ENCODE measurements around the gene DIPK1C.
"Not testable (repeated sequence)": the region's sequence is repeated elsewhere in the genome, so short reads cannot be mapped to it uniquely, and the experiment has no call there.

The DIPK1C gene

DNA sequence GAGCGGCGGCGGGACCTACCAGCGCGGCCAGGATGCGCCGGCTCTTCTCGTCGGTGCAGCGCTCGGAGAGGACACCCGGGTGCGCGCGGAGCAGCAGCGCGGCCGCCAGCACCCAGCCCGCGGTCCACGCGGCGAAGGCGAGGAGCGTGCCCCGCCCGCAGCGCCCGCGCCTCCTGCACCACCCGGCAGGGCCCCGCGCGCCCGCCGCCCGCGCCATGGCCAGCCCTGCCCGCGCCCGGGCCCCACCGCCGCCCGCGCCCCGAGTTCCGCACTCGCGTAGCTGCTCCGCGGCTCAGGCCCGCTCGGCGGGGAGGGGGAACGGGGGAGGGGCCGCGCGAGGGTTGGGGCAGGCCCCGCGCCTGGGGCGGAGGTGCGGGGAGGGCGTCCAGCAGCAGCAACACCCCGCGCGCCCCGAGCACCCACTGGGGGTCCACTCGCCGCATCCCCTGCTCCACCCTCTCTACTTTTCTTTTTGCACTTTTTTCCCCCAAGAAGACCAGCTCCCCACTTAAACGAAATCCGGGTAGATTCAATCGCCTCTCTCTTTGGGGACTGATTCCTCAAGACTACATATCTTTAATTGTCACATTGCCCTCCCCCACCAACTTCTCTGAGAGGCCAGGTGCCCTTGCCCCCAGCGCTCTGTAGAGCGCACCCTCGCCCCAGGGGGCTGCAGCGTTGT, at the start of gene DIPK1C:
DIPK1C (minus strand) TSS at position 266 of the 682 bp plus-strand sequence; CDS start at position 217, 49 bp downstream.
- peak within 1 kb of the TSS in 4 of 5 donors; percentile 36 to 58 (median 48) for H3K4me3 ChIP-seq (ENCODE audit: low read depth in 1 of 5, low read length in 5 of 5)
- H3K27me3 ChIP-seq (ENCODE audit: control insufficient read depth in 5 of 5, insufficient read depth in 4 of 5, low read length in 5 of 5): peaks cover 16 to 36% (median 33%) of the 10 kb centered on the region in 5 donors
- no peak within 1 kb of the TSS for H3K9ac ChIP-seq (ENCODE audit: low read length in 5 of 5)

DNA sequence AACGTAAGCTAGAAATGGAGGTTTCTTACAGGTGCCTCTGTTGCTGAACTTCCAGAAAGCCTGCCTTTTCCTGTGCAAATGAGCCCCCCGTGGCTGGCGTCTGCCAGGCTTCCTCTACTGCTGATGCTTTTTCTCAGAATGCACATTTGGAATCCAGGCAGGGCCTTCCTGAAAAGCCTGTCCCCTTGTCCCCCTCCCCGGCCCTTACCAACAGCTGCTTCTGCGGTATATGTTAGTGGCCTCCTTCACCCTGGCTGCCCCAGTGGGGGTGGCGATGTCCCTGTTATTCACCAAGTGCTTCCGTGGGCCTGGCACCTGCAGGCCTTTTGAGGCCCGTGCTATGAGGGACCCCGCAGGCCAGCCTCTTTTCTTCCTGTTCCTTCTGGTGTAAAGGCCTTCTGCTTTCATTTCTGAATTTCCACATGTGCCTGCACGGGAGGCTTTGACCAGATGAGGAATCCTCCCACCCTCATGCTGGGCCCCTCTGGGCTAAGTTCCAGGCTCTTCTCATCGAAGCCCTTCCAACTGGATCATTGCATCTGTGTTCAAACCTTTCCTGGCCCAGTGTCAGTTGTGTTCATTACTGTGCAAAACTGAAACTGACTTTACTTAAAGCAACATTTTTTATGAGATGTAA, 49.5 kb upstream of the DIPK1C start:
- H3K36me3 ChIP-seq (ENCODE audit: control insufficient read depth in 5 of 5, insufficient read depth in 5 of 5, low read length in 5 of 5): peaks cover 2 to 94% (median 83%) of the 10 kb centered on the region in 5 donors

More for the DNA sequence above, at the start of gene DIPK1C:
- Histone ChIP-seq H3K4me1 (ENCODE audit: control insufficient read depth in 5 of 5, insufficient read depth in 5 of 5, low read length in 5 of 5) (peaks cover 0 to 18% (median 14%) of the 10 kb centered on the region in 5 donors), H3K36me3 (ENCODE audit: control insufficient read depth in 5 of 5, insufficient read depth in 5 of 5, low read length in 5 of 5) (no peaks in the 10 kb centered on the region), H3K9me3 (ENCODE audit: control insufficient read depth in 5 of 5, low read length in 5 of 5) (no peaks in the 10 kb centered on the region), H3K27ac (ENCODE audit: low read depth, low read length) (no peak within 1 kb of the TSS)

DNA sequence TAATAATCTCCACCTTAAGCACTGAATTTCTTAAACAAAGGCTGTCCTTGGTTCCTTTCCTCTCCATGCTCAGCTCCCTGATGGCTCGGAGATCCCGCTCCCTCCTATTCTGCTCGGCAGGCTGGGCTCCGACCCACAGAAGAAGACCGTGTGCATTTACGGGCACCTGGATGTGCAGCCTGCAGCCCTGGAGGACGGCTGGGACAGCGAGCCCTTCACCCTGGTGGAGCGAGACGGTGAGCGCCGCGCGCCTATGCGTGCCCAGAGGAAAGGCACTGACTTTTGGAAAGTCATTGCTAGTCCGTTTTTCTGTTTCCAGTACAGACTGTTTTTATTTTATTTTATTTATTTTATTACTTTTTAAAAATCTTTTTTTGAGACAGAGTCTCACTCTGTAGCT, 48.7 kb upstream of the DIPK1C start:
- H3K27me3 ChIP-seq (ENCODE audit: control insufficient read depth in 5 of 5, insufficient read depth in 4 of 5, low read length in 5 of 5): no peaks in the 10 kb centered on the region
- peaks cover 0 to 12% (median 4%) of the 10 kb centered on the region in 5 donors for H3K4me1 ChIP-seq (ENCODE audit: control insufficient read depth in 5 of 5, insufficient read depth in 5 of 5, low read length in 5 of 5)
- no peak overlapping the region for H3K9ac ChIP-seq (ENCODE audit: low read length in 5 of 5)
- H3K4me3 ChIP-seq (ENCODE audit: low read depth in 1 of 5, low read length in 5 of 5): no peak overlapping the region
- peaks cover 2 to 95% (median 83%) of the 10 kb centered on the region in 5 donors for H3K36me3 ChIP-seq (ENCODE audit: control insufficient read depth in 5 of 5, insufficient read depth in 5 of 5, low read length in 5 of 5)
- no peak overlapping the region for H3K27ac ChIP-seq (ENCODE audit: low read depth, low read length)
- H3K9me3 ChIP-seq (ENCODE audit: control insufficient read depth in 5 of 5, low read length in 5 of 5): no peaks in the 10 kb centered on the region

More for the DNA sequence above, 49.5 kb upstream of the DIPK1C start:
- peaks cover 0 to 7% (median 0%) of the 10 kb centered on the region in 5 donors for H3K4me1 ChIP-seq (ENCODE audit: control insufficient read depth in 5 of 5, insufficient read depth in 5 of 5, low read length in 5 of 5)
- no peak overlapping the region for H3K4me3 ChIP-seq (ENCODE audit: low read depth in 1 of 5, low read length in 5 of 5)
- H3K27ac ChIP-seq (ENCODE audit: low read depth, low read length): no peak overlapping the region
- H3K9me3 ChIP-seq (ENCODE audit: control insufficient read depth in 5 of 5, low read length in 5 of 5): no peaks in the 10 kb centered on the region
- H3K9ac ChIP-seq (ENCODE audit: low read length in 5 of 5): no peak overlapping the region
- no peaks in the 10 kb centered on the region for H3K27me3 ChIP-seq (ENCODE audit: control insufficient read depth in 5 of 5, insufficient read depth in 4 of 5, low read length in 5 of 5)

DNA sequence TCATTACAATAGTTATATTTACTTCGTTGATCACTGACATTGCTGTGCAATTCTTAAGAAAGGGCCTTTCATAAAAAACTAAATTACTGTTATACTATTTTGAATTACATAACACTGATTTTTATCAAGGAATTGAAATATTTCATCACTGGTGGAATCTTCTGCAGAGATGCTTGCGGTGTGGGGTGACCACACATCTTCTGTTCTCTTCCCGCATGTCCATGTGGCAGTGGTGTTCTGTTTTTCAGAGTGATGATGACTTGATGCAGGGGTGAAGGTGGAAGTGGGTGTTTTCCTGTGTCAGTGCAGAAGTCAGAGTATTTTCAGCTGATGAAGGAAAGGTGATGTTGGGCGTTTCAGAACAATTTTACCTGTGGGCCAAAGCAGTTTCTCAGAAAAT, 46.0 kb upstream of the DIPK1C start:
- Histone ChIP-seq H3K4me3 (ENCODE audit: low read depth in 1 of 5, low read length in 5 of 5) (no peak overlapping the region), H3K27me3 (ENCODE audit: control insufficient read depth in 5 of 5, insufficient read depth in 4 of 5, low read length in 5 of 5) (no peaks in the 10 kb centered on the region), H3K4me1 (ENCODE audit: control insufficient read depth in 5 of 5, insufficient read depth in 5 of 5, low read length in 5 of 5) (peaks cover 6 to 32% (median 20%) of the 10 kb centered on the region in 5 donors), H3K36me3 (ENCODE audit: control insufficient read depth in 5 of 5, insufficient read depth in 5 of 5, low read length in 5 of 5) (peaks cover 2 to 68% (median 57%) of the 10 kb centered on the region in 5 donors), H3K9ac (ENCODE audit: low read length in 5 of 5) (no peak overlapping the region), H3K9me3 (ENCODE audit: control insufficient read depth in 5 of 5, low read length in 5 of 5) (no peaks in the 10 kb centered on the region), H3K27ac (ENCODE audit: low read depth, low read length) (no peak overlapping the region)

DNA sequence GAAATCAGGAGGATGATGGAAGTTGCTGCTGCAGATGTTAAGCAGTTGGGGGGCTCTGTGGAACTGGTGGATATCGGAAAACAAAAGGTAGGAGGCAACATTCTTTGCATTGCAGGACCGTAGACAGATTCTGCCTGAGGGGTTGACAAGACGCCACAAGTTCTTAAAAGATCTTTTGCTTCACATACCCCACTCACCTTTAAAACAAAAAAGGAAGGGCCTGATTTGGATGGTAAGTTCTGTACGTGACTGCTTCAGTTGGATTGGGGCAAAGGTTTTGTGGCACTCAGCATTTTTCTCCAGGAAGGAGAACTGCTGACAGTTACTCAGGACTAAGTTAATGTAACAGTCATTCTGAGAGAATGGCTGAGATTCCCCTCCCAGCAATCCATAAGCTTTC, 44.3 kb upstream of the DIPK1C start:
- Histone ChIP-seq H3K36me3 (ENCODE audit: control insufficient read depth in 5 of 5, insufficient read depth in 5 of 5, low read length in 5 of 5) (peaks cover 2 to 51% (median 40%) of the 10 kb centered on the region in 5 donors), H3K27ac (ENCODE audit: low read depth, low read length) (peak overlapping the region; percentile 13), H3K4me3 (ENCODE audit: low read depth in 1 of 5, low read length in 5 of 5) (no peak overlapping the region), H3K27me3 (ENCODE audit: control insufficient read depth in 5 of 5, insufficient read depth in 4 of 5, low read length in 5 of 5) (no peaks in the 10 kb centered on the region), H3K4me1 (ENCODE audit: control insufficient read depth in 5 of 5, insufficient read depth in 5 of 5, low read length in 5 of 5) (peaks cover 7 to 38% (median 33%) of the 10 kb centered on the region in 5 donors), H3K9me3 (ENCODE audit: control insufficient read depth in 5 of 5, low read length in 5 of 5) (no peaks in the 10 kb centered on the region), H3K9ac (ENCODE audit: low read length in 5 of 5) (no peak overlapping the region)

DNA sequence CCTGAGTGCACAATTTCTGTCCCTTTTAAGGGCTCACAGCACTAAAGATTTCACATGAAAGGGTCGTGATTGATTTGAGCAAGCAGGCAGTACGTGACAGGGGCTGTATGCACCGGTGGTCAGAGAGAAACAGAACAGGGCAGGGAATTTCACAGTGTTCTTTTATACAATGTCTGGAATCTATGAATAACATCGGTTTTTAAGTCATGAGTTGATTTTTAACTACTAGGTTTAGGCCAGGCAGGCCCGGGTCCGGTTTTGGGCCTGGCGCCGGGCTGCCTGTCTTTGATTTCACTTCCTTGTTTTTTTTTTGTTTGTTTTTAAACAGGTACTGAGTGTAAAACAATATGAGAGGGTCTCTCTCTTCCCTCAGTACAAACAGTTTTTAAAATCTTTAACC, 43.7 kb upstream of the DIPK1C start:
- not testable (repeated sequence) for H3K9me3 ChIP-seq (ENCODE audit: control insufficient read depth in 5 of 5, low read length in 5 of 5); H3K4me3 ChIP-seq (ENCODE audit: low read depth in 1 of 5, low read length in 5 of 5); H3K9ac ChIP-seq (ENCODE audit: low read length in 5 of 5); H3K27me3 ChIP-seq (ENCODE audit: control insufficient read depth in 5 of 5, insufficient read depth in 4 of 5, low read length in 5 of 5)
- peak overlapping the region; percentile 13 for H3K27ac ChIP-seq (ENCODE audit: low read depth, low read length)
- peaks cover 2 to 45% (median 38%) of the 10 kb centered on the region in 5 donors for H3K36me3 ChIP-seq (ENCODE audit: control insufficient read depth in 5 of 5, insufficient read depth in 5 of 5, low read length in 5 of 5)
- H3K4me1 ChIP-seq (ENCODE audit: control insufficient read depth in 5 of 5, insufficient read depth in 5 of 5, low read length in 5 of 5): peaks cover 7 to 40% (median 33%) of the 10 kb centered on the region in 5 donors

DNA sequence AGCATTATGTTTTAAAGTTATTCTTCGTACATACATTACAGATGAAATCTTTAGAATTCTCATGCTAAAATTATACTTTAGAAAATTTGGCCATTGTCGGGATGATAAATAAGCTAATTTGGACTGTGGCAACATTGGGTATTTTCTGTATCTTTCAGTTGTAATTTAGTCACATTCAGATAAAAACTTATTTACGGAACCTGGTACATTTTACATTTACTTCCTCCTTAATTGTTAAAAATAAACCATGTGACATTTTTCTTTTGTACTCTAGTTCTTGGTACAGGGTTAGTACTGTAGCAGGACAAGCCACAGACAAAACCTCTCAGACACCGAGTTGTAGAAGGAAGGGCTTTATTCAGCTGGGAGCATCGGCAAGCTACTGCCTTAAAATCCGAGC, 43.3 kb upstream of the DIPK1C start:
- peaks cover 2 to 41% (median 34%) of the 10 kb centered on the region in 5 donors for H3K36me3 ChIP-seq (ENCODE audit: control insufficient read depth in 5 of 5, insufficient read depth in 5 of 5, low read length in 5 of 5)
- no peaks in the 10 kb centered on the region for H3K27me3 ChIP-seq (ENCODE audit: control insufficient read depth in 5 of 5, insufficient read depth in 4 of 5, low read length in 5 of 5)
- peaks cover 7 to 44% (median 37%) of the 10 kb centered on the region in 5 donors for H3K4me1 ChIP-seq (ENCODE audit: control insufficient read depth in 5 of 5, insufficient read depth in 5 of 5, low read length in 5 of 5)
- H3K9ac ChIP-seq (ENCODE audit: low read length in 5 of 5): peak overlapping the region in 1 of 5 donors; percentile 22
- peak overlapping the region; percentile 13 for H3K27ac ChIP-seq (ENCODE audit: low read depth, low read length)
- no peaks in the 10 kb centered on the region for H3K9me3 ChIP-seq (ENCODE audit: control insufficient read depth in 5 of 5, low read length in 5 of 5)
- H3K4me3 ChIP-seq (ENCODE audit: low read depth in 1 of 5, low read length in 5 of 5): no peak overlapping the region

DNA sequence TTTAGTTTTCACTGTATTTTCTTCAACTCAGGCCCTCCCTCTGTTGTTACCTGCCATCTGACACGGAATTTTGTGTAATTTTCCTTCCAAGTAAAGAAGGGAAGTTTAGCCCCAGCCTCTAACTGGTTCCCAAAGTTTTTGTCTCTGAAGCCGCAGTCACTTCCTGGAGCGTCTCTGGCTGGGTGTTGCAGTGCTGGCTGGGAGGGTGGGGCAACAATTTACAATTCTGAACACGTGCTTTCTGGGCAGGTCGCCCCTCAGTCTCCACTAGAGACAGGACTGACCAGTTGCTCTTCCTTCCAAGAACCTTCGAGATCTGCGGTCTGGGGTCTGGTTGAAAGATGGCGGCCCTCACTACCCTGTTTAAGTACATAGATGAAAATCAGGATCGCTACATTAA, 42.5 kb upstream of the DIPK1C start:
- Histone ChIP-seq H3K9ac (ENCODE audit: low read length in 5 of 5) (peak overlapping the region; percentile 19 to 78 (median 59)), H3K9me3 (ENCODE audit: control insufficient read depth in 5 of 5, low read length in 5 of 5) (no peaks in the 10 kb centered on the region), H3K4me3 (ENCODE audit: low read depth in 1 of 5, low read length in 5 of 5) (peak overlapping the region; percentile 35 to 60 (median 49)), H3K27me3 (ENCODE audit: control insufficient read depth in 5 of 5, insufficient read depth in 4 of 5, low read length in 5 of 5) (no peaks in the 10 kb centered on the region), H3K36me3 (ENCODE audit: control insufficient read depth in 5 of 5, insufficient read depth in 5 of 5, low read length in 5 of 5) (peaks cover 2 to 34% (median 28%) of the 10 kb centered on the region in 5 donors), H3K27ac (ENCODE audit: low read depth, low read length) (peak overlapping the region; percentile 78), H3K4me1 (ENCODE audit: control insufficient read depth in 5 of 5, insufficient read depth in 5 of 5, low read length in 5 of 5) (peaks cover 7 to 45% (median 38%) of the 10 kb centered on the region in 5 donors)

DNA sequence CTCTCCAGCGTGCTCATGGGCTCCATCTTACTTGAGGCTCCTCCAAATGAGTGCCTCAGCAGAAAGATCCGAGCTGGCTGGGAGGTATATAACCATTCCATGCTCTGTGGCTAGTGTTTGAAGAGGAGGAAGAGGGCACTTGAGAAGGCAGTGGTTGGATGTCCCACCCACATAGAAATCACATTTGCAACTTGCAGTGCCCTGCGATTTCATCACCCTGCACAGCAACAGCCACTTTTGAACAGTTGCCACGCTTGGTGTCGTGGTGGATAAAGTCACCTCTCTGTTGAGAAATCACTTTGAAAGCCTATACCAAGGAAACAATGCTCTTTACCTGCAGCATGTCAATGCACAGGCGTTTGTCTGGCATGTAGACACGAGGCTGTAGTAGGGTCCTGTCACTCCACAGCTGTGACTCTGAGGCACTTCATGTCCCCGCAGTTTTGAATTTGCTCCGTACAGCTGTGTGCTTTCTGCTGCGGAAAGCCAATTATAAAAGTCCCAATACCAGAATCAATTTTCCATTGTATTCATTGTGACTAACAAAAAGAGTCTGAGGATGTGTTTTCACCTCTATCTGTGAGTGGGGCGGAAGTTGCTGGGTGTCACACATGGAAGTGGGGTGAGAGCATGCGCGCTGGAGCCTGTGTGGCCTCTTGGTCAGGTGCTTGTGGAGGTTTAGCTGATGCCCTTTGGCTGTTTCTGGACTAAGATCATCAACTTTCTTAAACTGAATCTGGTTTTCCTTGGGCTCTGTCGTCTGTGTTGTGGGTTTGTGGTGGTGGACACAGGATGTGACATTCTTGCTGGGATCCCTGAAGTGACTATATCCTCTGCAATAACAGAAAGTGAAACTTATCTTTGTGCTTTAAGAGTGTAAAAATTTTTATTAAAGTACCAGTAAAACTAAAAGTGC, 41.9 kb upstream of the DIPK1C start:
- Histone ChIP-seq H3K4me1 (ENCODE audit: control insufficient read depth in 5 of 5, insufficient read depth in 5 of 5, low read length in 5 of 5) (peaks cover 7 to 45% (median 38%) of the 10 kb centered on the region in 5 donors), H3K27ac (ENCODE audit: low read depth, low read length) (peak overlapping the region; percentile 78), H3K9me3 (ENCODE audit: control insufficient read depth in 5 of 5, low read length in 5 of 5) (no peaks in the 10 kb centered on the region), H3K9ac (ENCODE audit: low read length in 5 of 5) (peak overlapping the region; percentile 19 to 78 (median 59)), H3K36me3 (ENCODE audit: control insufficient read depth in 5 of 5, insufficient read depth in 5 of 5, low read length in 5 of 5) (peaks cover 2 to 28% (median 22%) of the 10 kb centered on the region in 5 donors), H3K27me3 (ENCODE audit: control insufficient read depth in 5 of 5, insufficient read depth in 4 of 5, low read length in 5 of 5) (no peaks in the 10 kb centered on the region), H3K4me3 (ENCODE audit: low read depth in 1 of 5, low read length in 5 of 5) (peak overlapping the region; percentile 35 to 60 (median 49))
